Gastrocnemius medialis (tissue), 4 donors: ENCODE results near the gene INPP5D. TPM values are rescaled to one million over a fixed set of nuclear protein-coding genes. Genes with fewer than 3 reads are reported as not detected.

Experiments
- ATAC-seq, 2 donors: fragments of 150-250 bp; one replicate each; pipeline ENCODE4 v1.9.1; 2016
- DNase-seq, 2 donors: peaks; one replicate each; pipeline ENCODE4 v3.0.0-alpha.2; 2019
- H3K27ac ChIP-seq, 4 donors: fragments of 200-600 bp; sonication (generic); 1 replicate in 1 of 4; 2 replicates in 3 of 4; pipeline ENCODE4 v1.5.1; 2016 to 2018; ENCODE audit warnings: mild to moderate bottlenecking in 2 of 4, moderate library complexity in 1 of 4
- H3K27me3 ChIP-seq, 3 donors: fragments of 200-600 bp; sonication (generic) in 2 of 3; 1 replicate in 1 of 3; 2 replicates in 2 of 3; pipeline versions ENCODE4 v1.5.1 to v1.6.0; 2016 to 2019; ENCODE audit warnings: mild to moderate bottlenecking in 1 of 3, moderate library complexity in 1 of 3
- H3K36me3 ChIP-seq, 2 donors: fragments of 200-600 bp; sonication (generic) in 1 of 2; one replicate each; pipeline ENCODE4 v1.5.1; 2017 to 2018
- H3K4me1 ChIP-seq, 2 donors: fragments of 200-600 bp; sonication (generic) in 1 of 2; one replicate each; pipeline ENCODE4 v1.5.1; 2016 to 2017; ENCODE audit warnings: mild to moderate bottlenecking in 2 of 2
- H3K4me3 ChIP-seq, 4 donors: fragments of 200-600 bp; sonication (generic) in 3 of 4; 1 replicate in 1 of 4; 2 replicates in 3 of 4; pipeline ENCODE4 v1.5.1; 2016 to 2019; ENCODE audit warnings: mild to moderate bottlenecking in 2 of 4
- H3K9me3 ChIP-seq, 3 donors: fragments of 200-600 bp; sonication (generic) in 2 of 3; 1 replicate in 1 of 3; 2 replicates in 2 of 3; pipeline ENCODE4 v1.5.1; 2016 to 2019
- CTCF ChIP-seq, 5 experiments: fragments of 450-650 bp in 3 of 5; fragments of 200-600 bp in 2 of 5; sonication (generic) in 2 of 5; IDR thresholded peaks in 4 of 5; conservative IDR thresholded peaks in 1 of 5; 1 replicate in 4 of 5; 2 replicates in 1 of 5; pipeline ENCODE4 v1.5.1; 2016 to 2019; ENCODE audit warnings: antibody characterized with exemption in 5 of 5, mild to moderate bottlenecking in 3 of 5, moderate library complexity in 3 of 5
- POLR2A ChIP-seq, 2 donors: fragments of 450-650 bp; IDR thresholded peaks; one replicate each; pipeline ENCODE4 v1.6.1; 2017; ENCODE audit warnings: antibody characterized with exemption in 2 of 2, mild to moderate bottlenecking in 2 of 2, moderate library complexity in 2 of 2
- in situ Hi-C, 4 donors: fragments of 200-750 bp; cut with MboI; loops; one replicate each; pipeline versions ENCODE4 v1.15.0 to v1.8.0; 2017; ENCODE audit warnings: low sequenced_read_pairs in 4 of 4
- intact Hi-C: fragments of 100-400 bp; cut with DNase I; formaldehyde crosslinking; loops from one replicate; pipeline ENCODE4 v1.15.1; 2023; ENCODE audit warnings: low total_unique reads
- total RNA-seq, 4 donors: library from RNA; depleted of rRNA; stranded (reverse); fragments of >200 nt; gene quantifications; one replicate each; pipeline versions ENCODE4 v1.1.0 to v1.2.3, GENCODE V29; 2016

Gene INPP5D
- total RNA-seq, 4 donors from 2014 or later: 1.7 to 18.7 (median 4.9) TPM

- H3K4me1 ChIP-seq: no peaks in the 10 kb centered on the region
- no peak for DNase-seq
- no peak overlapping the region for H3K27ac ChIP-seq
- no peaks in the 10 kb centered on the region for H3K9me3 ChIP-seq
- no peaks in the 10 kb centered on the region for H3K27me3 ChIP-seq
- ATAC-seq: no peak
- no peak for TF ChIP-seq CTCF (IDR thresholded peaks at IDR 0.05 in 4 of 5, conservative IDR thresholded peaks at IDR 0.05 in 1 of 5)
- TF ChIP-seq POLR2A (IDR thresholded peaks at IDR 0.05): no peak
- intact Hi-C loops: no loop called here
- H3K4me3 ChIP-seq: no peak overlapping the region
- H3K36me3 ChIP-seq: no peaks in the 10 kb centered on the region
- in situ Hi-C loops: loop anchor here in 1 of 4 donors (25.0 kb wide), 1 partner anchor 430 kb away; no protein-coding TSS in a partner anchor
Observed at GRCh38 chr2:233042549-233042948, 17.6 kb upstream of the INPP5D start.

- H3K36me3 ChIP-seq: no peaks in the 10 kb centered on the region
- intact Hi-C loops: no loop called here
- no peak for ATAC-seq
- H3K27ac ChIP-seq: no peak overlapping the region
- H3K4me3 ChIP-seq: no peak overlapping the region
- in situ Hi-C loops: loop anchor here in 1 of 4 donors (25.0 kb wide), 1 partner anchor 433 kb away; no protein-coding TSS in a partner anchor
- TF ChIP-seq POLR2A (IDR thresholded peaks at IDR 0.05) (no peak), CTCF (IDR thresholded peaks at IDR 0.05 in 4 of 5, conservative IDR thresholded peaks at IDR 0.05 in 1 of 5) (no peak)
- no peaks in the 10 kb centered on the region for H3K9me3 ChIP-seq
- H3K27me3 ChIP-seq: no peaks in the 10 kb centered on the region
- DNase-seq: no peak
- no peaks in the 10 kb centered on the region for H3K4me1 ChIP-seq
Observed at GRCh38 chr2:233044974-233045605, 15.1 kb upstream of the INPP5D start.

GRCh38 chr2:233047206-233047605, 12.9 kb upstream of the INPP5D start:
- Histone ChIP-seq H3K27me3 (no peaks in the 10 kb centered on the region), H3K4me3 (no peak overlapping the region), H3K9me3 (no peaks in the 10 kb centered on the region), H3K36me3 (no peaks in the 10 kb centered on the region), H3K4me1 (no peaks in the 10 kb centered on the region), H3K27ac (no peak overlapping the region)
- no peak for ATAC-seq
- TF ChIP-seq POLR2A (IDR thresholded peaks at IDR 0.05): no peak
- no peak for TF ChIP-seq CTCF (IDR thresholded peaks at IDR 0.05 in 4 of 5, conservative IDR thresholded peaks at IDR 0.05 in 1 of 5)
- no peak for DNase-seq
- in situ Hi-C loops (loop anchor here in 1 of 4 donors (25.0 kb wide), 1 partner anchor 435 kb away; no protein-coding TSS in a partner anchor), intact Hi-C loops (no loop called here)

GRCh38 chr2:233047667-233048066, 12.5 kb upstream of the INPP5D start:
- ATAC-seq: no peak
- in situ Hi-C loops (loop anchor here in 1 of 4 donors (25.0 kb wide), 1 partner anchor 435 kb away; no protein-coding TSS in a partner anchor), intact Hi-C loops (no loop called here)
- Histone ChIP-seq H3K36me3 (no peaks in the 10 kb centered on the region), H3K27ac (no peak overlapping the region), H3K4me3 (no peak overlapping the region), H3K4me1 (peaks cover 0 to 2% of the 10 kb centered on the region in 2 donors), H3K27me3 (no peaks in the 10 kb centered on the region), H3K9me3 (no peaks in the 10 kb centered on the region)
- no peak for DNase-seq
- TF ChIP-seq POLR2A (IDR thresholded peaks at IDR 0.05) (no peak), CTCF (IDR thresholded peaks at IDR 0.05 in 4 of 5, conservative IDR thresholded peaks at IDR 0.05 in 1 of 5) (no peak)
